Peyer's patch (tissue), 4 donors: Measurements from ENCODE around the gene FAT2. TPM values are rescaled to one million over a fixed set of nuclear protein-coding genes. Genes with fewer than 3 reads are reported as not detected.

Experiments
- DNase-seq, 3 donors: peaks; one replicate each; pipeline ENCODE4 v3.0.0-alpha.2; 2017 to 2019
- H3K27ac ChIP-seq, 4 donors: fragments of 200-600 bp; sonication (generic); one replicate each; pipeline ENCODE4 v1.5.1; 2016 to 2019
- H3K27me3 ChIP-seq, 2 donors: fragments of 200-600 bp; sonication (generic); one replicate each; pipeline ENCODE4 v1.5.1; 2019
- H3K36me3 ChIP-seq, 3 donors: fragments of 200-600 bp; sonication (generic); one replicate each; pipeline ENCODE4 v1.5.1; 2016 to 2019
- H3K4me1 ChIP-seq, 4 donors: fragments of 200-600 bp; sonication (generic); one replicate each; pipeline ENCODE4 v1.5.1; 2016 to 2019
- H3K4me3 ChIP-seq, 4 donors: fragments of 200-600 bp; sonication (generic); 1 replicate in 3 of 4; 2 replicates in 1 of 4; pipeline ENCODE4 v1.5.1; 2016 to 2019; ENCODE audit warnings: mild to moderate bottlenecking in 1 of 4
- H3K9me3 ChIP-seq, 4 donors: fragments of 200-600 bp; sonication (generic); one replicate each; pipeline ENCODE4 v1.5.1; 2016 to 2019; ENCODE audit warnings: mild to moderate bottlenecking in 1 of 4
- POLR2A ChIP-seq, 2 donors: fragments of 450-650 bp; IDR thresholded peaks; one replicate each; pipeline ENCODE4 v1.5.1; 2017; ENCODE audit warnings: antibody characterized with exemption in 2 of 2, mild to moderate bottlenecking in 2 of 2, moderate library complexity in 2 of 2
- total RNA-seq, 4 donors: library from RNA; depleted of rRNA; stranded (reverse); fragments of >200 nt; gene quantifications; one replicate each; pipeline ENCODE4 v1.1.0, GENCODE V29; 2016
- TF ChIP-seq, protein P1 (sequence below), 6 experiments: fragments of 450-650 bp in 4 of 6; fragments of 200-600 bp in 2 of 6; sonication (generic) in 1 of 6; IDR thresholded peaks; one replicate each; pipeline ENCODE4 v1.5.1; 2017 to 2019; ENCODE audit warnings: antibody characterized with exemption in 6 of 6, mild to moderate bottlenecking in 3 of 6, moderate library complexity in 1 of 6

FAT2 gene
- total RNA-seq = under 1 TPM in 1 of 4 donors, not detected in 3; under 0.01 TPM

GRCh38 chr5:151591144-151591819 lies at the start of gene FAT2:
Gene FAT2, minus strand, starts transcription at chr5:151591331. Its CDS starts 22,400 bp downstream, at chr5:151568931.
- H3K27me3 ChIP-seq = no peaks in the 10 kb centered on the region
- no peak for DNase-seq
- H3K9me3 ChIP-seq = no peaks in the 10 kb centered on the region
- no peak within 1 kb of the TSS for H3K4me3 ChIP-seq
- H3K27ac ChIP-seq = no peak within 1 kb of the TSS
- no peaks in the 10 kb centered on the region for H3K36me3 ChIP-seq
- TF ChIP-seq, protein P1, sequence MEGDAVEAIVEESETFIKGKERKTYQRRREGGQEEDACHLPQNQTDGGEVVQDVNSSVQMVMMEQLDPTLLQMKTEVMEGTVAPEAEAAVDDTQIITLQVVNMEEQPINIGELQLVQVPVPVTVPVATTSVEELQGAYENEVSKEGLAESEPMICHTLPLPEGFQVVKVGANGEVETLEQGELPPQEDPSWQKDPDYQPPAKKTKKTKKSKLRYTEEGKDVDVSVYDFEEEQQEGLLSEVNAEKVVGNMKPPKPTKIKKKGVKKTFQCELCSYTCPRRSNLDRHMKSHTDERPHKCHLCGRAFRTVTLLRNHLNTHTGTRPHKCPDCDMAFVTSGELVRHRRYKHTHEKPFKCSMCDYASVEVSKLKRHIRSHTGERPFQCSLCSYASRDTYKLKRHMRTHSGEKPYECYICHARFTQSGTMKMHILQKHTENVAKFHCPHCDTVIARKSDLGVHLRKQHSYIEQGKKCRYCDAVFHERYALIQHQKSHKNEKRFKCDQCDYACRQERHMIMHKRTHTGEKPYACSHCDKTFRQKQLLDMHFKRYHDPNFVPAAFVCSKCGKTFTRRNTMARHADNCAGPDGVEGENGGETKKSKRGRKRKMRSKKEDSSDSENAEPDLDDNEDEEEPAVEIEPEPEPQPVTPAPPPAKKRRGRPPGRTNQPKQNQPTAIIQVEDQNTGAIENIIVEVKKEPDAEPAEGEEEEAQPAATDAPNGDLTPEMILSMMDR (IDR thresholded peaks at IDR 0.05) = no peak
- no peak for TF ChIP-seq POLR2A (IDR thresholded peaks at IDR 0.05)
- H3K4me1 ChIP-seq = no peaks in the 10 kb centered on the region

GRCh38 chr5:151638619-151639018 lies 47.5 kb upstream of the FAT2 start:
- H3K4me3 ChIP-seq = no peak overlapping the region
- no peak for DNase-seq

DNA sequence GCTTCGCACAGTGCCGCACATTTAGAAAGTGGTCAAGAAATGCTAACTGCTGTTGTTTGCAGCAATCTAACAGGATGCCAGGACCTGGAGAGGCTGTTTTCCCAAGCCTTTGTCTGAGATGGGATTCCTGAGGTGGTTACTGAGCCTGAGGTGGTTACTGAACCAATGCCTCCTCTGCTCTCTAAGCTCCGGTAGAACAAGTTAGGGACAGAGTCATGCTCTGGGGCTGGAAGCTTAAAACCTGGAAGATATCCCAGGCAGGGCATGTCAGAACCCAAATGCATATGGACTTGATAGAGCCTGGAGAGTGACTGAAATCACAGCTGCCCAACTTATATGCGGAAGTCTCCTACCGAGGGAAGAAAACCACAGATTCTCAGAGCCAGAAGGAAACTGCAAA lies 46.5 kb upstream of the FAT2 start:
- no peaks in the 10 kb centered on the region for H3K9me3 ChIP-seq
- no peak for DNase-seq
- H3K4me3 ChIP-seq = no peak overlapping the region
- no peaks in the 10 kb centered on the region for H3K36me3 ChIP-seq
- no peak overlapping the region for H3K27ac ChIP-seq
- no peaks in the 10 kb centered on the region for H3K4me1 ChIP-seq
- TF ChIP-seq, protein P1 (IDR thresholded peaks at IDR 0.05) = no peak
- TF ChIP-seq POLR2A (IDR thresholded peaks at IDR 0.05) = no peak
- no peaks in the 10 kb centered on the region for H3K27me3 ChIP-seq

More at GRCh38 chr5:151638619-151639018, 47.5 kb upstream of the FAT2 start:
- Histone ChIP-seq H3K27me3 (no peaks in the 10 kb centered on the region), H3K4me1 (no peaks in the 10 kb centered on the region), H3K27ac (no peak overlapping the region), H3K9me3 (no peaks in the 10 kb centered on the region), H3K36me3 (no peaks in the 10 kb centered on the region)
- TF ChIP-seq, protein P1 (IDR thresholded peaks at IDR 0.05) = no peak
- no peak for TF ChIP-seq POLR2A (IDR thresholded peaks at IDR 0.05)

DNA sequence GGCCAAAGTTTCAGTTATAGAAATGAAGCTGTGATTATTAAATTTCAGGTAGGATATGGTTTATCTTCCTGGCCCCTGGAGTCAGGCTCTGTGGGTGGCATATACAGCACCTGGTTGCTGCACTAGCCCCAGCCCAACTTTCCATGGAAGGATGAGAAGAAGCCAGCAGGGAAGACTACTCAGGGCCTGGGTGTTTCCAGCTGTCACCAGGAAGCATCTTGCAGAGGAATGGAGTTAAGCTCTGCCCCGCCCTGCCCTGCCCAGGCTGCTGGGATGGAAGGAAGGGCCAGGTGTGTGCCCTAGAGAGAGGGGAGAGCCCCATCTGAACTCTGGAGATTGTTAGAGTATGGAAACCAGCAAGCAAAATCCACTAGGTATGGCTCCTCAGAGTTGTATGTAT lies 42.8 kb upstream of the FAT2 start:
- H3K9me3 ChIP-seq = no peaks in the 10 kb centered on the region
- no peaks in the 10 kb centered on the region for H3K27me3 ChIP-seq
- no peaks in the 10 kb centered on the region for H3K36me3 ChIP-seq
- H3K27ac ChIP-seq = no peak overlapping the region
- no peak overlapping the region for H3K4me3 ChIP-seq
- H3K4me1 ChIP-seq = no peaks in the 10 kb centered on the region
- DNase-seq = no peak
- TF ChIP-seq POLR2A (IDR thresholded peaks at IDR 0.05) = no peak
- TF ChIP-seq, protein P1 (IDR thresholded peaks at IDR 0.05) = no peak

GRCh38 chr5:151632941-151633340 lies 41.8 kb upstream of the FAT2 start:
- H3K27ac ChIP-seq = no peak overlapping the region

More at GRCh38 chr5:151632941-151633340, 41.8 kb upstream of the FAT2 start:
- no peak for DNase-seq
- Histone ChIP-seq H3K4me1 (no peaks in the 10 kb centered on the region), H3K27me3 (no peaks in the 10 kb centered on the region), H3K9me3 (no peaks in the 10 kb centered on the region), H3K4me3 (no peak overlapping the region), H3K36me3 (no peaks in the 10 kb centered on the region)
- TF ChIP-seq, protein P1 (IDR thresholded peaks at IDR 0.05) = no peak
- TF ChIP-seq POLR2A (IDR thresholded peaks at IDR 0.05) = no peak
